Smooth muscle cell (in vitro differentiated cells): ENCODE data around the gene DNAJB8. TPM values are rescaled to one million over a fixed set of nuclear protein-coding genes. Genes with fewer than 3 reads are reported as not detected.

Experiments used
- DNase-seq: peaks from one replicate; lab custom pipeline; 2025; ENCODE audit not compliant: unreplicated experiment; lab: John Stamatoyannopoulos, UW
- H2AFZ ChIP-seq: fragments of 200-600 bp; sonication (generic); 2 replicates; pipeline ENCODE4 v1.6.0; 2016; ENCODE audit warnings: antibody characterized with exemption, low read depth, mild to moderate bottlenecking
- H3F3A ChIP-seq: fragments of 200-600 bp; sonication (generic); 2 replicates; pipeline ENCODE4 v1.6.0; 2017; ENCODE audit warnings: antibody characterized with exemption, low read depth
- H3K27ac ChIP-seq: fragments of 200-600 bp; sonication (generic); 2 replicates; pipeline ENCODE4 v1.5.1; 2016; ENCODE audit warnings: low read depth, mild to moderate bottlenecking
- H3K27me3 ChIP-seq: fragments of 200-600 bp; sonication (generic); 2 replicates; pipeline ENCODE4 v1.6.1; 2016; ENCODE audit warnings: low read depth, mild to moderate bottlenecking
- H3K36me3 ChIP-seq: fragments of 200-600 bp; sonication (generic); 2 replicates; pipeline ENCODE4 v1.5.1; 2016; ENCODE audit warnings: low read depth
- H3K4me1 ChIP-seq: fragments of 200-600 bp; sonication (generic); 2 replicates; pipeline ENCODE4 v1.5.1; 2016; ENCODE audit warnings: low read depth
- H3K4me2 ChIP-seq: fragments of 200-600 bp; sonication (generic); 2 replicates; pipeline ENCODE4 v1.6.0; 2016; ENCODE audit warnings: mild to moderate bottlenecking
- H3K4me3 ChIP-seq: fragments of 200-600 bp; sonication (generic); 2 replicates; pipeline ENCODE4 v1.5.1; 2016; ENCODE audit warnings: mild to moderate bottlenecking
- H3K79me2 ChIP-seq: fragments of 200-600 bp; sonication (generic); 2 replicates; pipeline ENCODE4 v1.6.0; 2016; ENCODE audit warnings: low read depth, mild to moderate bottlenecking
- H3K9ac ChIP-seq: fragments of 200-600 bp; sonication (generic); 2 replicates; pipeline ENCODE4 v1.6.0; 2016; ENCODE audit warnings: low read depth
- H3K9me3 ChIP-seq: fragments of 200-600 bp; sonication (generic); replicated peaks from 2 replicates; pipeline ENCODE4 v1.5.1; 2016; ENCODE audit warnings: low read depth
- H4K20me1 ChIP-seq: fragments of 200-600 bp; sonication (generic); 2 replicates; pipeline ENCODE4 v1.6.0; 2016; ENCODE audit warnings: low read depth
- CTCF ChIP-seq: fragments of 200-600 bp; sonication (generic); IDR thresholded peaks from 2 replicates; pipeline ENCODE4 v1.5.1; 2017; ENCODE audit warnings: borderline replicate concordance, mild to moderate bottlenecking, antibody characterized with exemption; ENCODE audit not compliant: insufficient read depth, poor library complexity, severe bottlenecking
- WGBS: methylation state at CpG from one replicate; pipeline ENCODE4 v1.1.7; 2016; ENCODE audit warnings: low lambda C conversion rate; 5-methylcytosine and 5-hydroxymethylcytosine counted together
- polyA plus RNA-seq: library from polyadenylated mRNA; unstranded; fragments of >200 nt; fragmentation: Nextera tagmentation; extraction: Ambion mirVana; gene quantifications from 2 replicates; pipeline ENCODE4 v1.2.1, GENCODE V29; 2016
- total RNA-seq: library from RNA; depleted of rRNA; stranded (reverse); fragments of >200 nt; gene quantifications from 2 replicates; pipeline ENCODE4 v1.2.3, GENCODE V29; 2014

Gene DNAJB8
- total and polyA plus RNA-seq, 2 experiments from 2014 or later: not detected

GRCh38 chr3:128419311-128419710 is 47.4 kb downstream of the DNAJB8 start:
- Histone ChIP-seq H2AFZ (no peak overlapping the region), H4K20me1 (no peaks in the 10 kb centered on the region), H3F3A (no peaks in the 10 kb centered on the region), H3K79me2 (no peaks in the 10 kb centered on the region), H3K36me3 (no peaks in the 10 kb centered on the region), H3K4me2 (no peak overlapping the region), H3K4me3 (no peak overlapping the region), H3K9me3 (no peaks in the 10 kb centered on the region), H3K27me3 (no peaks in the 10 kb centered on the region), H3K4me1 (no peaks in the 10 kb centered on the region), H3K9ac (no peak overlapping the region), H3K27ac (no peak overlapping the region)
- no peak for TF ChIP-seq CTCF
- DNase-seq: no peak
- 97% methylated on average over 4 of the region's 4 CpGs for WGBS

DNA sequence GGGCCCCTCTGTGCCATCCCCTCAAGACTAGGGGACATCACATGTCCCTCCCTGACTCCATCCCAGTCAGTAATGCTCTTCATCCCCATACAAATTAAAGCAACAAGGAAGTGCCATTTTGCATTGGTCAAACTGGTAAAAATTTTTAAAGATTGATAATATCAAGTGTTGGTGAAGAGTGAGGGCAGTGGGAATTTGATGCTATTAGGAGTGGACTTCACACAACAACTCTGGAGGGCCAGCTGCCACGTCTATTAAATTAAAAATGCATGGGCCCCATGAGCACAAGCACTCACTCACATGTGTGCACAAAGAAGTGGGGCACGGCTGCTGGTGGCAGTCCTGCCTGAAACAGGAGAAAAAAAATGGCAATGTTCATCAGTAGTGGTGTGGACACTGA is 47.8 kb downstream of the DNAJB8 start:
- no peak overlapping the region for H3K27ac ChIP-seq
- no peaks in the 10 kb centered on the region for H3K36me3 ChIP-seq
- no peaks in the 10 kb centered on the region for H3K27me3 ChIP-seq
- no peaks in the 10 kb centered on the region for H3F3A ChIP-seq
- TF ChIP-seq CTCF: no peak
- H2AFZ ChIP-seq: no peak overlapping the region
- no peak overlapping the region for H3K9ac ChIP-seq
- H3K4me3 ChIP-seq: no peak overlapping the region
- no peaks in the 10 kb centered on the region for H3K9me3 ChIP-seq
- no peak overlapping the region for H3K4me2 ChIP-seq
- no peaks in the 10 kb centered on the region for H4K20me1 ChIP-seq
- no peaks in the 10 kb centered on the region for H3K79me2 ChIP-seq
- DNase-seq: no peak
- no peaks in the 10 kb centered on the region for H3K4me1 ChIP-seq
- WGBS: 84% methylated on average over 2 of the region's 2 CpGs

DNA sequence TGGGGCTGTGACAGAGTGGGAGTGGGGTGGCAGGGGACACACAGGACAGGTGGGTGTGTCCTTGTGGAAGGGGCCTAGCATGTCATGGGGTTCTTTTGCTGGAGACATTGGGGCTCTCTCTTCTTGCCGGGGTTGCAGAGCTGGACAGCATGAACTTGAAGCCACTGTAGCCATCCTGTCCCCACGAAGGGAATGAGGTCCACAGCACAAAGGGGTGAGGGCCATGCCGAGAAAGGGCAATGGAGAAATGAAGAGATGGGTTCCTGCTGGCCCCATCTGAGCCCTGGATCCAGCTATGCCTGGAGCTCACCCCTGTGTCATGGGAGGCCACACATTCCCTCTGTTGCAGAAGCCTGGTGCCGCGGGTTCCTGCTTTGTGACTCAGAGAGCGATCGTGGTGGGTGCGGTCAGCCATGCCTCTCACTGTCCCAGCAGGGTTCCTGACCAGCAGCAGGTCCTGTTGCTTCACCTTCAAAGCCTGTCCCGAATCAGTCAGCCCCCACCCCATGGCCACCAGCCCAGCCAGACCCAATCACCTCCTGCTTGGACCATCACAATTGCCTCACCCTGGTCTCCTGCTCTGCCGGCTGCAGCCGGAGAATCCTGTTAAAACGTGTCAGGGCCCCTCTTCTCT is 50.0 kb downstream of the DNAJB8 start:
- WGBS: 40% methylated on average over 12 of the region's 12 CpGs
- no peaks in the 10 kb centered on the region for H3K79me2 ChIP-seq
- TF ChIP-seq CTCF: no peak
- H3K9me3 ChIP-seq: no peaks in the 10 kb centered on the region
- H2AFZ ChIP-seq: no peak overlapping the region
- H3K4me1 ChIP-seq: no peaks in the 10 kb centered on the region
- H3K4me3 ChIP-seq: no peak overlapping the region
- H3K27me3 ChIP-seq: no peaks in the 10 kb centered on the region
- H3K36me3 ChIP-seq: no peaks in the 10 kb centered on the region
- H3F3A ChIP-seq: no peaks in the 10 kb centered on the region
- H4K20me1 ChIP-seq: no peaks in the 10 kb centered on the region
- no peak overlapping the region for H3K9ac ChIP-seq
- DNase-seq: no peak
- no peak overlapping the region for H3K27ac ChIP-seq
- H3K4me2 ChIP-seq: no peak overlapping the region
